Activated naive CD4-positive, alpha-beta T cell (primary cell): Measurements from ENCODE around the gene SLC10A4.
"Not testable (repeated sequence)": the region's sequence is repeated elsewhere in the genome, so short reads cannot be mapped to it uniquely, and the experiment has no call there.

Experiments
- DNase-seq, 4 experiments: peaks; one replicate each; lab custom pipeline; 2025; lab: John Stamatoyannopoulos, UW

Gene SLC10A4, protein sequence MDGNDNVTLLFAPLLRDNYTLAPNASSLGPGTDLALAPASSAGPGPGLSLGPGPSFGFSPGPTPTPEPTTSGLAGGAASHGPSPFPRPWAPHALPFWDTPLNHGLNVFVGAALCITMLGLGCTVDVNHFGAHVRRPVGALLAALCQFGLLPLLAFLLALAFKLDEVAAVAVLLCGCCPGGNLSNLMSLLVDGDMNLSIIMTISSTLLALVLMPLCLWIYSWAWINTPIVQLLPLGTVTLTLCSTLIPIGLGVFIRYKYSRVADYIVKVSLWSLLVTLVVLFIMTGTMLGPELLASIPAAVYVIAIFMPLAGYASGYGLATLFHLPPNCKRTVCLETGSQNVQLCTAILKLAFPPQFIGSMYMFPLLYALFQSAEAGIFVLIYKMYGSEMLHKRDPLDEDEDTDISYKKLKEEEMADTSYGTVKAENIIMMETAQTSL

DNA sequence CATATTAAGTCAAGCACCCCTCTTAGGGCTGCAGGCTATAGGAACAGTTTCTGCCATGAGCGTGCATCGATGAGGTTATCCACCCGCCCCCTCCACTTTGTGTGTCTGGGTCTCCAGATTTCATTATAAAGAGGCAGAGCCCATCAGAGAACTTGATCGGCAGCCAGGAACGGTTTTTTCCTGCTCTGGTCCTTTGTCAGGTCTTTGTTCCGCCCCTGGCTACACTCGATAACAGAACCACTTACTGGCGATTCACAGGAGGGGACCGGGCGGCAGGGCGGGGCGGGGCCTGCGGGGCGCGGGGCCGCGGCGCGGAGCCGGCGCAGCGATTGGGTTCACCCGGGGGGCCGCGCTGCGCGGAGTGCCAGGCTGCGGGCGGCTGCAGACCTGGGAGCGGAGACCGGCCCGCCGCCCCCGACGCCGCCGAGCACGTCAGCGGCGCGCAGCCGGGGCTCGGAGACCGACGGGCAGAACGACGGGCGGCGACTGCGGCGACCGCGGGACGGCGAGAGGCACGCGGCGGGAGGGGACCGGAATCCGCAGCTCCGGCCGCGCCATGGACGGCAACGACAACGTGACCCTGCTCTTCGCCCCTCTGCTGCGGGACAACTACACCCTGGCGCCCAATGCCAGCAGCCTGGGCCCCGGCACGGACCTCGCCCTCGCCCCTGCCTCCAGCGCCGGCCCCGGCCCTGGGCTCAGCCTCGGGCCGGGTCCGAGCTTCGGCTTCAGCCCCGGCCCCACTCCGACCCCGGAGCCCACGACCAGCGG lies at the start of gene SLC10A4:
Gene SLC10A4 (plus strand): TSS at position 338 of the 771 bp plus-strand sequence. CDS start 219 bp downstream, at position 557.
- no peak for DNase-seq

DNA sequence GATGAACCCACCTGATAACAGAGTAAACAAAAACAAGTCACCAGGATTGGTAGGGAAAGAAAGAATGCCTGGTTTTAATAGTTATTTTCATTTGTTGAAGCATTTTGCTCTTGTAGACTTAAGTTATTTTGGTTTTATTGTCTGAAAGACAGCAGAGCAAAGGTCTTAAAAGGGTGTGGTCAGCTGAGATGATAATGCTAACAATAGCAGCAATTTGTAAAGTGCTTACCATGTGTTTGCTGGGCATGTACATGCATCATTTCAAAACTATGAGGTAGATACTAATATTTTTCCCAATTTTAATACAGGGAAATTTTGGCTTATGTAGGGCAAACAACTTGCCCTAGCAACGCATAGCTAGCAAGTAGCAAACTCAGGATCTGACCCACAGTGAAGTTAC lies 46.8 kb upstream of the SLC10A4 start:
- no peak for DNase-seq

DNA sequence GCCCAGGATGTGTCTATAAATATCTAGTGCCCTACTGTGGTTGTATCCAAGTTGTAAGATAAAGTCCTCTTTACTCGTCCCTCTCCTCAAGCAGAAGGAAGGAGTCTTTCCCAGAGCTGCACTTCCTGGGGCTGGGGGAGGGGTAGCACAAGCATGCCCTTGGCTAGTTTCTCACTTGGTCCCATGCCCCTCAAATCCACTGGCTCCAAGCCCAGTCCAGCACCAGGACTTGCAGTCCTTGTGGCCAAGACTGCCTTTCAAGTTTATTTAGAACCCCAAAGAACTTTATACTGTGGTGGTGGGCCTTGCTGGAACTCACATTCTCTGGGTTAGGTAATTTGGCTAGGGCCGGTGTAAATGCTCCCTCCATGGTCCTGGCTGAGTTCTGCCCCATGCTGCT lies 43.2 kb upstream of the SLC10A4 start:
- no peak for DNase-seq

DNA sequence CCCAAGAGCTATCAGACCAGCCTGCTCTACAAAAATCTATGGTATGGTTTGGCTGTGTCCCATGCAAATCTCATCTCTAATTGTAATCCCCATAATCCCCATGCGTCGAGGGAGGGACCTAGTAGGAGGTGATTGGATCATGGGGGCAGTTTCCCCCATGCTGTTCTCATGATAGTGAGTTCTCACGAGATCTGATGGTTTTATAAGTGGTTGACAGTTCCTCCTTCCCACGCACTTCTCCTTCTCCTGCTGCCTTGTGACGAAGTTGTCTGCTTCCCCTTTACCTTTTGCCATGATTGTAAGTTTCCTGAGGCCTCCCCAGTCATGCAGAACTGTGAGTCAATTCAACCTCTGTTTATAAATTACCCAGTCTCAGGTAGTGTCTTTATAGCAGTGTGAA lies 42.2 kb upstream of the SLC10A4 start:
- DNase-seq = not testable (repeated sequence)

DNA sequence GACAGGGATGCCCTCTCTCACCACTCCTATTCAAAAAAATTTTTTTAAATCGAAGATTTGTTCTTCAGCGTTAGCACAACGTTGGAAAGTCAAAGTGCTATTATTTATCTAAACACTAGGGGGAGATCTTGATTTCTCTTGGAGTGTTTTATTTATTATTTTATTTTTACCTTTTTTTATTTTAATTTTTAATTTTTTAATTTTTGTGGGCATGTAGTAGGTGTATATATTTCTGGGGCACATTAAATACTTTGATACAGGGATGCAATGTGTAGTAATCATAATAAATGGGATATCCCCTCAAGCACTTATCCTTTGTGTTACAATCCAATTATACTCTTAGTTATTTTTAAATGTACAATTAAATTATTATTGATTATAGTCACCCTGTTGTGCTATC lies 37.4 kb upstream of the SLC10A4 start:
- DNase-seq = no peak

DNA sequence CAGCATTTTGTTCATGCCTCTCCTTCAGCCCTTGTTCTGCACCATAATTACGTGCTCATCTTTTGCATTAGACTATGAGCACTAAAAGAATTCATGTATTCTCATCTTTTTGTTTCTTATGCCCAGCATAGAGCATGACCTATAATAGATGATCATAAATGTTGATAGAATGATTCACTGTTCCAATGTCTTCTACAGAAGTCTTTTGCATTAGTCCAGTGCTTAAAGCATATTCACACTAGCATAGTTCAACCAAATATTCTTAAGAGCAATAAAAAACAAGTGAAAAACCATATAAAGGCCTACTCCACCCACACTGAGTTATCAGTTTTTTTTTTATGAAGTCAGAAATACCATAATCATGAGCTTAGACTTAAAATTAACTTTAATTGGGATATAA lies 36.5 kb upstream of the SLC10A4 start:
- no peak for DNase-seq

DNA sequence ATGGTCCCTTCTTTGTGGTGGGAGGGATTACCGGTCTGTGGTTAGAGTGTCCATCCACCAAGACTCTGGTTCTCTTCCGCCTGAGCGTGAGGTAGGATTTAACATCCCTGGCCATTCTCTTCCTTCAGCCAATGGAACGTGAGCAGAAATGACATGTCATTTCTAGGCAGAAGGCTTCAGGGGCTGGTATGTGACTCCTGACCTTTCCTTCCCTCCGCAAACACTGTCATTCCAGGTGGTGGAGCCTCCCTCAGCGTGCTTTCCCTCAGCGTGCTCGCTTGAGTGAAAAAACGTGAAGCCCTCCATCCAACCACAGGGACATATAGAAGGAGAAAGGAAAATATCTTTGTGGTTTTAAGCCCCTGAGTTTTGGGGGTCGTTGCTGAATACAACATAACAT lies 34.0 kb upstream of the SLC10A4 start:
- no peak for DNase-seq

DNA sequence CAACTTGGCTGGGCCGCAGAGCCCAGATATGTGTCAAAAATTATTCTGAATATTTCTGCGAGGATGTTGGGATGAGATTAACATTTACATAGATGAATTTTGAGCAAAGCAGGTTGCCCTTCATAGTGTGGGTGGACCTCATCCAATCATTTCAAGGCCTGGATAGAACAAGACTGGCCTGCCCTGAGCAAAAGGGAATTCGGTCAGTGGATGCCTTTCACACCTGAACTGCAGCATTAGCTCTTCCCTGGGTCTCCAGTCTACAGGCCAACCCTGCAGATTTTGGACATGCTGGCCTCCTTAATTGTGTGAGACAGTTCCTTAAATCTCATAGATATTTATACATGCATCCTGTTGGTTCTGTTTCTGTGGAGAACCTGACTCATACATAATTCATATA lies 32.4 kb upstream of the SLC10A4 start:
- DNase-seq = no peak

DNA sequence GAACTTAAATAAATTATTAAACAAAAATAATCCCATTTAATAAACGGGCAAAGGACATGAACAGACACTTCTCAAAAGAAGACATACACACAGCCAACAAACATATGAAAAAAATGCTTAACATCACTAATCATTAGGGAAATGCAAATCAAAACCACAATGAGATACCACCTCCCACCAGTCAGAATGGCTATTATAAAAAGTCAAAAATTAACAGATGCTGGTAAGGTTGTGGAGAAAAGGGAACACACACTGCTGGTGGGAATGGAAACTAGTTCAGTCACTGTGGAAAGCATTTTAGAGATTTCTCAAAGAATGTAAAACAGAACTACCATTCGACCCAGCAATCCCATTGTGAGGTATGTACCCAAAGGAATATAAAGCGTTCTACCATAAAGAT lies 31.5 kb upstream of the SLC10A4 start:
- DNase-seq = not testable (repeated sequence)

DNA sequence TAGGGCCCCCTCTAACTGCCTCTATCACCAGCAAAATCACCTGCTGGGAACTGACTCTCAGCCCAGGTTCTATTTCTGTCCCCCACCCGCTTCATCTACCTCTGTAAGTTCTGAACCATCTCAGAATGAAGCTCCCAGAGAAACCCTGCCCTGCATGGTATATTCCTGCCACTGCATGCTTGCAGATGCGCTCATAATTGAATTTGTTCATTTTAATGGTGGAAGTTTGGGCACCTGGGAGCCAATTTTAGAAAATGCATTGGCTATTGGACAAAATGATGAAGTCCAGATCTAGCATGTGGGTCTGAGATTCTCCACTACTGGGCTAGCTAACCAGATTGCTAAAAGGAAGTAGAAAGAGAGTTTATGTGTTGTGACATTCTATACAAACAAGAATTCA lies 28.6 kb upstream of the SLC10A4 start:
- DNase-seq = no peak

DNA sequence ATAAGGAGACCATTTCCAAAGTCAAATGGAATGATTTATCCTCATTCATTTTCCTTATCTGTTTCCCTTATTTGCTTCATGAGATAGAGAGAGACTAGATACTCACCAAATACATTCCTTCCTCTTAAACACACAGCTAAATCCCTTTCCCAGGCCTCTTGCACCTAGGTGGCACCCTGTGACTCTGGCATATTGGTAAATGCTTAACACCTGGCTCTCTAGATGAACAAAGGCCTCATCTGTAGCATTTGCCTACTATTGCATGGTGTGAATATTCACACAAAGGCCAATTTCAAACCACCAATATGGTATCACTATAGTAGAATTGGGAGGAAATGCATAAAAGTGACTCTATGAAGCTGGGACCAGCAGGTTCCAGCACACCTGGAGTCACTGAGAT lies 22.1 kb upstream of the SLC10A4 start:
- DNase-seq = no peak

DNA sequence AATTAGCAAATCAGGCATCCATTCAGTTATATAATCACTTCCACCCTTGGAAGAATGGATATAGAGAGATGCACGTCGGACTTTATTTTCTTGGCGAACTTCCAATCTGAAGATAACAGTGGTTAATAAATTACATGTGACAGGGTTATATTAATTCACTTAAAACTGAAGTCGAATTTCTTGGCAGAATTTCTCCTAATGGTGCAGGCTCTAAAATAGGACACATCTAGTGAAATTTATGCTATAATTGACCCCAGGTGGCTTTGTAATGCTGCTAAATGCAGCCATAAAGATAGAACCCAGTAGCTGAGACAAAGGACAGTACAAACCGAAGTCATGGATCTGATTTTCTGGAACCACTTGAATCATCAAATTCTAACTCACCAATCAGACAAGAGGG lies 20.8 kb upstream of the SLC10A4 start:
- no peak for DNase-seq

DNA sequence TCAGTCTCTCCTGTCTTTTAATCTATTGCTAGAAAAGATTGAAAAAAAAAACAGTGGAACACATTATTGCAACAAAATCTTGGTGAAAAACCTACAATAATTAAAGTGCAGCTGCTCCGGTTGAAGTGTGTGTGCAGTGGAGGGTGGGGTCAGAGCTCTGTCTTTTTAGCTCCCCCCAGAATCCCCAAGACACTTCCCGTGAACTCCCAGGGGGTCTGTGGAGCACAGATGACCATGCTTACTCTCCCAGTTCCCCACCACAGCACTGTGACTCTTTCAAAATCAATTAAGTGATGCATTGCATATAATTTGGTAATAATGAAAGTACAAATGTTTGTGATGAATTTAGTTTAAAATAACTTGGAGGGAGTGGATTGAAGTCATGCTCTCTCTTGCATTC lies 15.7 kb upstream of the SLC10A4 start:
- no peak for DNase-seq

DNA sequence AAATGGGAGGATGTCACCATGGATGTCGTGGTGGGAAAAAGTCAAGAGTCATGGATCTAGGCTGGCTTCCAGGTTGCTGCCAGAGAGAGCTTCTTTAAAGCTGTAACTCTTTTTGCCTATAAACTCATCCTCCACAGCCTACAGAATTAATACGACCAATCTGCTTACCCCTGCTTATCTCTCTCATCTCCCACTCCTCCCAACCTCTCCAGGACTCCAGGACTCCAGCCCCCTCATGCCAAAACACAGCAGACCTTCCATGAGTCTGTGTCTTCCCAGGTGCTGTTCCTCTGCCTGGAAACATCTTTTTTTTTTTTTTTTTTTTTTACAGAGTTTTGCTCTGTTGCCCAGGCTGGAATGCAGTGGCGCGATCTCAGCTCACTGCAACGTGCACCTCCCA lies 15.3 kb upstream of the SLC10A4 start:
- no peak for DNase-seq

DNA sequence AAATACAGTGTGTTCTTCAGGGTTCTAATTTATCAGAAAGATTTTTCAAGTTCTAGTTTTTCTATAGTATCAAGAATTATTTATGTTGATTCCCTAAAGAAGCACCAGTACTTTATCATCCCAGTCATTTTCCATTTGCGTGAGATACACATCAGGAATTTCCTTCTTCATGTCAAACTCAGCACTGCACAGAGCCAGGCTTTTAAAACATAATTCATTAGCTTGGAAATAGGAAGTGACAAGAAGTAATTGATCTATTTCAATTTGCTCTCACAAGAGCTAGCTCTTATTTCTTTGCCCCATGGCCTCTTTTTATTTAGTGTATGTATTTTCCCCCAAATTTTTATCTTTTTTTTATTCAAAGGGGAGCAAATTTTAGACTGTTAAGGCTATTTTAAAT lies 13.0 kb upstream of the SLC10A4 start:
- DNase-seq = no peak

DNA sequence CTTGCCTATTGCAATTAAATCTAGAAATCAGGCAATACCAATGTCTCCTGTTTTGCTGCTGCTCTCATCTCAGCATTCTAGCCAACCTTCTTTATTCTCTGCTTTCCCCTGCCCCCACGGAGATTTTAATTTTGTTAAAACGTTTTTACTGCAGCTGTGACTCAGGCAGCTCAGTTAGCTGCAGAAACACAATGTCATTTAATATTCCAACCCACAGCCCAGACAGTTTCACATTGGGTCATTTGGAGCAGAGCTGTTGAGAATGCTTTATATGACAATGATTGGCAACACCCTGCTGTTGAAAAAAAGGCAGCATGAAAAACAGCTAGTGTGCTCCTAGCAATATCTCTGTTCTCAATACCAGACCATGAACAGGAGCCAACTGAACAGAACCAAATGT lies 12.6 kb upstream of the SLC10A4 start:
- no peak for DNase-seq

DNA sequence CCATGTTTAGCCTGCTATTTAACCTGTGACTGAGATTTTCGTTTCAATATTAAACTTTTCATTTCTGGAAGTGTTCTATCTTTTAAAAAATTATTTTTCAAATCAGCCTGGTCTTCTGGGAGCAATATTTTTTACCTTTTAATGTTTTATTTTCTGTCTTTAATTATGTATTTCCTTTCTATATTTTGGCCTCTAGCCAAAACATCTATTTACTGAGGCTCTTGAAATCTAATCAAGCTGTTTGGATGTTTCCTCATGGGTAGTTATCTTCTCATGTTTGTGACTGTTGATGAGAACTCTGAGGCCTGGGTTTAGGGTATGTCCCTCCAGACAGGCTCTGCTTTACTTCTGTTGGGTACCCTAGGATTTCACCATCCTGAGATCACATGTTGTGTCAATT lies 10.3 kb upstream of the SLC10A4 start:
- DNase-seq = no peak

DNA sequence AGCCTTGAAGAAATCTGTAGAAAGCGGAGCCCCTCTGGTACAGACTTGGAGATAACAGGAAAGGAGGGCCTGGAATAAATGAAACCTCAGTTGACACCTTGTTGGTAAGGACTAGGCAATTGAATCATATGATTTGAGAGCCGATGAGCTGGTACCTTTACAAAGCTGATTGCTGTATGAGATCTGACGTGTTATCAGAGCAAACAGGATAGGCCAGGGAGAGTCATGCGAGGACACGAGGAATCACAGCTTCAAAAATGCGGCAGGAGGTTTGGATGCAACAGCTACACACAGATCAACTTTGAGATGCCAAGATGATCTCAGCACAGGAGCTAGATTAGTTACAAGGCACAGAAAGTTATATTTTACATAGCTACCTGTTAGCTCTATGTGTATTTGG lies 7.4 kb upstream of the SLC10A4 start:
- no peak for DNase-seq

DNA sequence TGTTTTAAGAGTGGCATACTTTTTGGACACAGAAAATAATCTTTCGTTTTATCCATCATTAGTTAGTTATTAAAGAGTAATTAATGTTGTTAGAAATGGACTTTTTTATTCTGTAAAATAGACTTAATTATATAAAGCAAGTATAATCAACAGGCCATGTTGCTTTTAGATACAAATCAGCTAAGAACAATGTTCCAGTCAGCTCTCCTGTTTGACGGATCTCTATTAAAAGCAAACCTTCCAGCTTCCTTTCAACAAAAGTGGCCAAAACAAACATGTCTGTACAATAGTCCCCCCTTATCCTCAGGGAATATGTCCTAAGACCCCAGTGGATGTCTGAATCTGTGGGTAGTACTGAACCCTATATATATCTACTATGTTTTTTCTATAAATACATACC lies 4.9 kb upstream of the SLC10A4 start:
- no peak for DNase-seq

DNA sequence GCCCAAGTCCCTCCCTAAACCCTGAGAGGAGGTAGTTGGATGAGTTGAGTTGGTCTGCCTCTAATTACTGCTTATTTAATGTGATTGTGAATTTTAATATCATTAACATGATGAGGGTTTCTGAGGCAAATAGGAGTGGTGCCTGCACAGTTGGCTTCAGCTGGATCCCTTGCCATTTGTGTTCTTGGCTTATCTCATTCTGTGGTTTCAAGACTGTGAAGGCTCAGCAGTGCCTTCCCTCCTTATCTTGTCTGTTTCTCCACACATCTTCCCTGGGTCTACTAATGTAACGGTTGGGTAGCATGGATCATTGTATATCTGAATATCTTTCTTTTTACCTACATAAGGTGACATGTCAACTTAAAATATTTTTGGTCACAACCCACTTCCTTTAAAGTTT lies 1.6 kb upstream of the SLC10A4 start:
- no peak for DNase-seq

DNA sequence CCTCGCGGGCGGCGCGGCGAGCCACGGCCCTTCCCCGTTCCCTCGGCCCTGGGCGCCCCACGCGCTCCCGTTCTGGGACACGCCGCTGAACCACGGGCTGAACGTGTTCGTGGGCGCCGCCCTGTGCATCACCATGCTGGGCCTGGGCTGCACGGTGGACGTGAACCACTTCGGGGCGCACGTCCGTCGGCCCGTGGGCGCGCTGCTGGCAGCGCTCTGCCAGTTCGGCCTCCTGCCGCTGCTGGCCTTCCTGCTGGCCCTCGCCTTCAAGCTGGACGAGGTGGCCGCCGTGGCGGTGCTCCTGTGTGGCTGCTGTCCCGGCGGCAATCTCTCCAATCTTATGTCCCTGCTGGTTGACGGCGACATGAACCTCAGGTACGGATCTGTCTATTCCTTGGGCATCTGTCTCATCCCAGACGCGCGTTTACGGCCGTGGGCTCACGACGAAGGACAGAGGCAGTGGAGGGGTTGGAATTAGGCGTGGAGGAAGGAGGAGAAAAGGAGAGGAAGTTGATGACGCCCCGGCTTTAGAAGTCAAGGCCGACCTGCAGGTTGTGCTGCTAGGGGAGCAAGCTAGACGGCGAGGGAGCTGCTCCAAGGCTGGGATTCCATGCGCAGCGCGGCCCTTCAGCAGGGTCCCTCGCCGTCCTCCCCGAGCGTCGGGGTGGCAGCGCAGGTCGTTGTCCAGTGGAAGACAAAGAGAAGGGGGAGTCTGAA lies 792 bp downstream of the SLC10A4 start:
- DNase-seq = peak in 1 of 4 experiments; percentile 7

DNA sequence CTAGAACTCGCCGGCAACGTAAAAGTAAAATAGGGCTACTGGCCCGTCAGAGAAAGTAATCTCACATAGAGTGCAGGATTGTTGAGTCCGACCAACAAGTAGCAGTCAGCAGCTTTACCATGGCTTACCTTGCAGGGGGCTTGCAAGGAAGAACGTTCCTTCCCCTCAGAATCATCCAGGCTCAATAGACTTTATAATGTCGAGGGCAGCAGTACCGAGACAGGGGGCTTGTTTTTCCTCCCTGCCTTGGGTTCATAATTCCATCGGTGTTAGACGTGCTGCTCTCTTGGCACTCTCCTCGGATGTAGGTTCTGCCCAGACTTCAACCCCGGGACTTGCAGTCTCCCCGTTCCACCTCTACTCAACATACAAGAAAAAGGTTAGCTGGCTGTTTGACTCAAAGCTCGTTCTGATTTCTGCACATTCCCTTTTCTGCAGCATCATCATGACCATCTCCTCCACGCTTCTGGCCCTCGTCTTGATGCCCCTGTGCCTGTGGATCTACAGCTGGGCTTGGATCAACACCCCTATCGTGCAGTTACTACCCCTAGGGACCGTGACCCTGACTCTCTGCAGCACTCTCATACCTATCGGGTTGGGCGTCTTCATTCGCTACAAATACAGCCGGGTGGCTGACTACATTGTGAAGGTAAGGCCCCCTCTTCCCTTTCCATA lies 1.5 kb downstream of the SLC10A4 start:
- no peak for DNase-seq
